HG03457 (cell line): ENCODE data around the gene CA4.
"Not testable (repeated sequence)": the region's sequence is repeated elsewhere in the genome, so short reads cannot be mapped to it uniquely, and the experiment has no call there.

ENCODE experiments used
- ATAC-seq: cut with Tn5 transposase; IDR thresholded peaks from one replicate; pipeline ENCODE4 v1.9.1; 2021; ENCODE audit warnings: moderate number of reproducible peaks; ENCODE audit not compliant: unreplicated experiment

Gene CA4

GRCh38 chr17:60171753-60172079 lies 21.9 kb downstream of the CA4 start:
- no peak for ATAC-seq

DNA sequence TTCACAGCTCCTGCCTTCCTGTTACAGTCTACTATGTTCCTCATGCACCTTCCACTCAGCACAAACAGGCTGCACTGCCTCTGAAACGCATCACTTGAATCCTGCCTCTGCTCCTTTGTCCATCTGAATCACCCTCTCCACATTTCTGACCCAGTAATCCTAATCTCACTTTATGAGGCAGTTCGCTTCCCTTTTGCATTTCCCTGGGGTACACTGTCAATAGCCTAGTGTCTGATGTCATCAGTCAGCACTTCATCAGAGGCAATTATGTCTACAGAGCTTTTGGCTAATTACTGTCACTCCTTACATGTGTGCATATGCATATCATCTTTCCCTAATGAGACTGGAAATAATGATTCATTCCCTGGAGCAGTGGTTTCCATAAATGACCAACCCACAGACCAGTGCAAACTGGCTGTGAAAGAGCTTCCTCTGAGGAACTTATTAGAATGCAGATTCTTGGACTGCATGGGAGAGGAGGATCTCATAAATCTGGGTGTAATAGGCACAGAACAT lies 23.6 kb downstream of the CA4 start:
- no peak for ATAC-seq

DNA sequence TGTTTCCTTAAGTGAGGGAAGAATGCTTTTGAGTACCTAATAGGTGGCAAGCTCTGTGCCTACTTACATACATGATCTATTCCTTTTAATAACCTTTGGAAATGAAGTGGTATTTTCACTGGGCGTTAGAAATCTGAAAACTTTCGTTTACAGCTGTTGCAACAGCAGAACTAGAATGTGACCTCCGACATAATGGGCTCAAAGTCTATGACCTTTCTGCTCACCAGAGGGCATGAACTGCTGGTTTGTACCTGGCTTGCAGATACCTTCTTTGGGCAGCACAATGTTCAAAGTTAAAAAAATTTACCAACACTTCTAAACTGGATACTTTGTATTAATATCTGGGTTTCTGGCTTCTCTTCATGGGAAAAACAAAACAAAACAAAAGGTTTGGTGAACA lies 24.3 kb downstream of the CA4 start:
- no peak for ATAC-seq

- not testable (repeated sequence) for ATAC-seq
Observed at GRCh38 chr17:60174767-60175166, 25.0 kb downstream of the CA4 start.

DNA sequence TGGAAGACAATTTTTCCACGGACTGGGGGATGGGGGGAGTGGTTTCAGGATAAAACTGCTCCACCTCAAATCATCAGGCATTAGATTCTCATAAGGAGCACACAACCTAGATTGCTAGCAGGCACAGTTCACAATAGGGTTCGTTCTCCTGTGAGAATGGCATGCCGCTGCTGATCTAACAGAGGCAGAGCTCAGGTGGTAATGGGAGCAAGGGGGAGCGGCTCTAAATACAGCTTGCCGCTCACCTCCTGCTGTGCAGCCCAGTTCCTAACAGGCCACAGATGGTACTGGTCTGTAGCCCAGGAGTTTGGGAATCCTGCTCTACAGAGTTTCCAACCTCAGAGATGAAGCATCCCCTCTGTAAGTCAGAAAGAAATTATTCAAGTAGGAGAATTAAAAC lies 27.0 kb downstream of the CA4 start:
- not testable (repeated sequence) for ATAC-seq

DNA sequence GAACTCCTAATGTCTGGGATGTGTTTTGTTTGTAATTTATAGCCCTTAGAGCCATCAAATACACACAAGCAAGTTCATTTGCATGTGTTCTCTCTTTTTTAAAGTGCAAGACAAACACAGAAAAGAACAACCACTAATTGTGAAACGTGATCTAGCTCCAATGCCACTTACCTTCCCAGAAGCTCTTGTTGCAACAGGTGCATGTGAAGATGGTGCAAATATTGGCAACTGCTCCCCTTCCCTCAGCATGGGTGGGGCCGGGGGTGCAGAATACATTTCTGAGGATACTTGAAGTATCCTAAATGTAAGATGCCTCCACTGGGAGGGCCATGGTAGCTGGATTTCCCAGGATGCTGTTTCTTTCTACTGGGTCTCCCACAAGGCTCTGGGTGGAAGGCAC lies 28.4 kb downstream of the CA4 start:
- not testable (repeated sequence) for ATAC-seq

DNA sequence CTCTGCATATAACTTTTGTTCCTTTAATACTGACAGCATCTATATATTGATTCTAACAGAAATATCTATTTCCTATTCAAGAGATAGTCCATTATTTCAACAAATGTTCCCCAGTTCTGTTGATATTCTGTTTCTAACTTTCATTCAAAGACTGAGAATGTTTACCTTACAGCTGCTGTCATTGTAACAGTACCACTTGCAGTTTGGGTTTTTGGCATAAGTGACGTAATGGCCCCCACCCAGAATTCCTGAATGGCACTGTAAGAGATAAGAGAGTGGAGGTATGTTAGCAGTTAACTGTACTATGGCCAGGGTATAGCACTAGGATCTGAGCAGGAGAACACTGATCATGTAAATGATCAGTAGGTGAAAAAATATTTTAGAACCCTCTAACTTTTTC lies 30.6 kb downstream of the CA4 start:
- not testable (repeated sequence) for ATAC-seq

- ATAC-seq = not testable (repeated sequence)
Observed at GRCh38 chr17:60186372-60186771, 36.6 kb downstream of the CA4 start.

- ATAC-seq = not testable (repeated sequence)
Observed at GRCh38 chr17:60186846-60187745, 37.3 kb downstream of the CA4 start.

DNA sequence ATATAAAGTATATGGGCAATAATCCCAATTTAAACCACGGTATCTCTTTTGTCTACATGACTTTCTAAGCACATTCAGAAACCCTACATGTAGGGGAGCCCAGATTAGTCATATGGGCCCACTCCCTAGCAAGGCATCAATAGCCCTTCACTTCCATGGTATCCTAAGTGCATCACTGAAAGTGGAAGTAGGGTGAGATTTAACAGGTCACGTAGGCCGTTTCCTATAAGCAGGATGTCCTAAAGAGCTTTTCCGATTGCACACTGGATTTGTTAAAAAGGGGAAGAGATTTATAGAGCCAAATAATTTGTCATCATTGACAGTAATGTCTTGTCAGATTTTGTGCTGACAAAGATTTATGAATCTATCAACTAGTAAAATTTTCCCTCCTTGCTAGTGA lies 39.0 kb downstream of the CA4 start:
- ATAC-seq = no peak

- ATAC-seq = not testable (repeated sequence)
Observed at GRCh38 chr17:60190032-60190431, 40.3 kb downstream of the CA4 start.

- not testable (repeated sequence) for ATAC-seq
Observed at GRCh38 chr17:60193032-60193431, 43.3 kb downstream of the CA4 start.

- ATAC-seq = no peak
Observed at GRCh38 chr17:60193482-60193881, 43.7 kb downstream of the CA4 start.

- ATAC-seq = not testable (repeated sequence)
Observed at GRCh38 chr17:60194141-60194540, 44.4 kb downstream of the CA4 start.

DNA sequence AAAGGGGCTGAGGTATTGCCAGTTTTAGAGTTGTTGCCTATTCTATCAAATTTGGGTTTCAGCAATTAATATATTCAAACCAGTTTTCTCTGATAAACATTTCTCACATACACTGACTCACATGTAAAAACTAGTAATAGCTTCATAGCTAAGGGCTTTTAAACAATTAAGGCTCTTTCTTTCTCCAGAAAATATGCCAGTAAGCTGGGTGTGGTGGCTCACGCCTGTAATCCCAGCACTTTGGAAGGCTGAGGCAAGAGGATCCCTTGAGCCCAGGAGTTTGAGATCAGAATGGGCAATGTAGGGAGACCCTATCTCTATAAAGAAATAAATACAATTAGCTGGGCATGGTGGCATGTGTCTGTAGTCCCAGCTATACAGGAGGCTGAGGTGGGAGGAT lies 48.9 kb downstream of the CA4 start:
- ATAC-seq = not testable (repeated sequence)

GRCh38 chr17:60205782-60206181 lies 56.0 kb downstream of the CA4 start:
- not testable (repeated sequence) for ATAC-seq

- ATAC-seq = not testable (repeated sequence)
Observed at GRCh38 chr17:60208302-60208701, 58.5 kb downstream of the CA4 start.
